ENCODE data around the gene EPAS1. TPM values are rescaled to one million over a fixed set of nuclear protein-coding genes. Genes with fewer than 3 reads are reported as not detected.

The EPAS1 gene
- total RNA-seq, 1 donor from 2014 or later = not detected

DNA sequence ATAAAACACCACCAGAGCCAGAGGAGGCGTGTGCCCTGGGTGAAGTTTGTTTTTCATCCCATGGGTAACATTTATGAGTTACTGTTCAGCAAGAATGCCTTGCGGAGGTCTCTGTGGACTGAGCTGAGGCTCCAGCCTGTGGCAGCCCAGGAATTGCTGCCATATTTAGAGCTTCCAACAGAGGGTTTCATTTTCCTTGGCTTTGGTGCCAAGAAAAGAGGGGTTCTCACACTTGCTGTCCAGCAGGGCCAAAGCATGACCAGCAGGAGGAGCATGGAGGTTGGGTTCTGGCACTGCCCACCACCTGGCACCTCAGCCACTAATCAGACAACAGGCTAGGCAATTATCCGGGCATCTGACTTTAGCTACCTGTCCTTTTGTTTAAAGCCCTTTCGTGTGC lies 36.7 kb downstream of the EPAS1 start:
- H3K27ac Mint-ChIP-seq (ENCODE audit: unreplicated experiment) = no peak overlapping the region
- TF ChIP-seq, protein P1, sequence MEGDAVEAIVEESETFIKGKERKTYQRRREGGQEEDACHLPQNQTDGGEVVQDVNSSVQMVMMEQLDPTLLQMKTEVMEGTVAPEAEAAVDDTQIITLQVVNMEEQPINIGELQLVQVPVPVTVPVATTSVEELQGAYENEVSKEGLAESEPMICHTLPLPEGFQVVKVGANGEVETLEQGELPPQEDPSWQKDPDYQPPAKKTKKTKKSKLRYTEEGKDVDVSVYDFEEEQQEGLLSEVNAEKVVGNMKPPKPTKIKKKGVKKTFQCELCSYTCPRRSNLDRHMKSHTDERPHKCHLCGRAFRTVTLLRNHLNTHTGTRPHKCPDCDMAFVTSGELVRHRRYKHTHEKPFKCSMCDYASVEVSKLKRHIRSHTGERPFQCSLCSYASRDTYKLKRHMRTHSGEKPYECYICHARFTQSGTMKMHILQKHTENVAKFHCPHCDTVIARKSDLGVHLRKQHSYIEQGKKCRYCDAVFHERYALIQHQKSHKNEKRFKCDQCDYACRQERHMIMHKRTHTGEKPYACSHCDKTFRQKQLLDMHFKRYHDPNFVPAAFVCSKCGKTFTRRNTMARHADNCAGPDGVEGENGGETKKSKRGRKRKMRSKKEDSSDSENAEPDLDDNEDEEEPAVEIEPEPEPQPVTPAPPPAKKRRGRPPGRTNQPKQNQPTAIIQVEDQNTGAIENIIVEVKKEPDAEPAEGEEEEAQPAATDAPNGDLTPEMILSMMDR (IDR thresholded peaks at IDR 0.05; ENCODE audit: partially characterized antibody, unreplicated experiment) = no peak
- H3K4me1 Mint-ChIP-seq (ENCODE audit: low read depth, unreplicated experiment) = peaks cover 19% of the 10 kb centered on the region
- H3K27me3 Mint-ChIP-seq (ENCODE audit: unreplicated experiment) = peaks cover 4% of the 10 kb centered on the region
- peaks cover 6% of the 10 kb centered on the region for H3K9me3 Mint-ChIP-seq (ENCODE audit: unreplicated experiment)
- no peak overlapping the region for H3K4me3 Mint-ChIP-seq (ENCODE audit: unreplicated experiment)
- H3K36me3 Mint-ChIP-seq (ENCODE audit: unreplicated experiment) = no peaks in the 10 kb centered on the region
- DNase-seq = no peak

DNA sequence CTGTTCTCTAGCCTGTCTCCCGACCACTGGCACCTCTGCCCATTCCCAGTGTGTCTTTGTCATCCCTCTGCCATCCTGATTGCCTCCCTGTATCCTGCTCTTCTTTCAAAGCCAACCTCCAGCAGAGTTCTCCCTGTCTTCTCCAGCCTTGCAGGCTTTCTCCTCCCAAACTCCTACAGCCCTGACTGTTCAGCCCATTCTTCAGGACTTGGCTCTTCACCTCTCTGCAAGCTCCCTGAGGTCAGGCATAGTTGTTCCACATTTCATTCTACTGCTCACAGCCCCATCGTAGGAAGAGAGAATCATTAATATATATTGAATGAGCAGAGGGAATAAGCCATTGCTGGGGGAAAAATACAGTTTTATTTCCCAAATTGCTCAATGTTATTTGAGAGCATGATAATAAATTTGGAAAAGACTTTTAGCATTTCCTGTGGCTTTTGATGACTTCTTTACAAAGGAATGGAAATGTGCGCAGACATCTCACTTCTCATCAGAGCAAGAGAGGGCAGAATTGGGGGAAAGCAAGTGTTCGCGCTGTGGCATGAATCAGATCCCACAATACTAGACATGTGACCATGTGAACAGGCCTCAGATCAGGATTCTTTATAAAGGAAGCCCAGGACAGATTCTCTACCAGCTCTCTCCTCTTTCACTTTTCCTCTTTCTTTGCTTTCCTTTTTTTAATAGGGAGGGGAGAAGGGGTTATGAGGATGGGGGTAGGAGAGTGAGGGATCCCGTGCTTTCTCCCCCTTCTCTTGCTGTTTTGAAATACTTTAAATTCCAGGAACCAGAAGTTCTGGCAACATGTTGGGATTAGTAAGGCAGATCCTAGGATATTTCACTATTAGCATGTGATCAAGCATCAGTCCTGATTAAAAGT lies 37.4 kb downstream of the EPAS1 start:
- H3K27ac Mint-ChIP-seq (ENCODE audit: unreplicated experiment) = no peak overlapping the region
- no peak overlapping the region for H3K4me3 Mint-ChIP-seq (ENCODE audit: unreplicated experiment)
- DNase-seq = no peak
- peaks cover 4% of the 10 kb centered on the region for H3K27me3 Mint-ChIP-seq (ENCODE audit: unreplicated experiment)
- H3K4me1 Mint-ChIP-seq (ENCODE audit: low read depth, unreplicated experiment) = peaks cover 19% of the 10 kb centered on the region
- TF ChIP-seq, protein P1 (IDR thresholded peaks at IDR 0.05; ENCODE audit: partially characterized antibody, unreplicated experiment) = no peak
- H3K36me3 Mint-ChIP-seq (ENCODE audit: unreplicated experiment) = no peaks in the 10 kb centered on the region
- peaks cover 6% of the 10 kb centered on the region for H3K9me3 Mint-ChIP-seq (ENCODE audit: unreplicated experiment)

DNA sequence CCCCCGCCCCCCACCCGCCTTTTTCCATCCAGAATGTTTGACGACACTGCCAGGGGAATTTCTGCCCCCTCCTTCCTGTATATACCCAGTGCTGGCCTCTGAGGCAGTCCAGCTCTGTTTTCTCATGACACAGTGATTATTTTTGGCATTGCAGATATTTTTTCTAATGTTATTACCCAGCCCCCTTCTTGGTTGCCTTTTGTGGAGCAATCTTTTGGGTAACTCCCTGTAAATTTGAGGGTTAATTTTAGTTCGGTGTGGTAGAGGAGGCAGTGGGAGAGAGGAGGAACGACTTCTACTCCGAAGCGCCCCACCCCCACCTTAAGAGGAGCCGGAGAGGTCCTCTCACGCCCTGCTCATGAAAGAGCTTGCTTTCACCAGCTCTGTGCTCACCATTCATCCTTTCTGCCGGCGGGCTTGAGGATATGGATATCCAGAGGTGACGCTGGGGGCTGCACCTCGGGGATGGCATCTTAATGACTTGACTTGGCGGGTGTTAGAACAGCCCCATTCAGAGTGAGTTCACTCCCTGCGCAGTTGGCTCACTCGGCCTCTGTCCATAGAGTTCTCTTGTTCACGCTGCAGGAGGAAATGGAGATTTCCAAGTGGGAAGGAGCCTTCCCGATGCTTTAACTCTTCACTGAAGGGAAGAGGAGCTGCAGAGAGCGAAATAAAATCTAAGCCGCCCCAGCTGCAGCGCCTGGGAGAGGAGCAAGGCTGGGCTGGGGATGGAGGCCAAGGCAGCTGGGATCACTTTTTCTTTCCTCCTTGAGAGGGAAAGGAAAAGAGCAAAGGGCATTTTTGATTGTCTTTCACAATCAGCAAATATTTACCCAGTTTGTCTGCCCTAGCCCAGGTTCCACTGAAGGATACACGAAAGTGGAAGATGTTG lies 38.4 kb downstream of the EPAS1 start:
- peaks cover 24% of the 10 kb centered on the region for H3K4me1 Mint-ChIP-seq (ENCODE audit: low read depth, unreplicated experiment)
- no peak for DNase-seq
- peaks cover 6% of the 10 kb centered on the region for H3K9me3 Mint-ChIP-seq (ENCODE audit: unreplicated experiment)
- TF ChIP-seq, protein P1 (IDR thresholded peaks at IDR 0.05; ENCODE audit: partially characterized antibody, unreplicated experiment) = no peak
- H3K27ac Mint-ChIP-seq (ENCODE audit: unreplicated experiment) = peak overlapping the region; percentile 31
- peaks cover 4% of the 10 kb centered on the region for H3K27me3 Mint-ChIP-seq (ENCODE audit: unreplicated experiment)
- peak overlapping the region; percentile 20 for H3K4me3 Mint-ChIP-seq (ENCODE audit: unreplicated experiment)
- H3K36me3 Mint-ChIP-seq (ENCODE audit: unreplicated experiment) = no peaks in the 10 kb centered on the region

DNA sequence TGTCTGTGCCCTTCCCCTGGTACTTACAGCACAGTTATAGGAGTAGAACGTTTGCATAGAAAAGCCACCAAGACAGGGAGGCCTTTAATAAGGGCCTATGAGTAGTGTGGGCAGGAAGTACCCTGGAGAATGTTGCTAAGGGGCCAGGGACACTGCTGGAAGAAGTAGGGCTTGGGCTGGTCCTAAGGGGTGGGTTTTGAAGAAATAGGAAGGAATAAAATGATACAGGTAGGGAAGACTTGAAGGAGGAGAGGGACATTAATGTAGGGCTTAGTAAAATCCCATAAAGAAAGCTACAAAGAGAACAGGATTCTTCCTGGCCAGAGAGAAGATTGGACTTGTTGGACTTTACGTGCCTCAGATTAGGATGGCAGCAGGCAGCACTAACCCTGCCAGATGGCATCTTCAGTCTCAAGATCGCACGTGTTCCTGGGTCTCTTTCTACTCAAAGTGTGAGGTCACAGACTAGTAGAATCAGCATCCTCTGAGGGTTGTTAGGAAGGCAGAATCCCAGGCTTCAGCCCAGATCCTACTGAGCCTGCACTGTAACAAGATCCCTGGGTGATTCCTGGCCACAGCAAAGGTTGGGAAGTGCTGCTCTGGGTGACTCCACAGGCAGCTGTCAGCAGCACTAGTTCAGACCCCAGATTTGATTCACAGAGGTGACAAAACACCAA lies 39.2 kb downstream of the EPAS1 start:
- Mint-ChIP-seq H3K4me3 (ENCODE audit: unreplicated experiment) (no peak overlapping the region), H3K27me3 (ENCODE audit: unreplicated experiment) (peaks cover 4% of the 10 kb centered on the region), H3K4me1 (ENCODE audit: low read depth, unreplicated experiment) (peaks cover 24% of the 10 kb centered on the region), H3K9me3 (ENCODE audit: unreplicated experiment) (peaks cover 6% of the 10 kb centered on the region), H3K27ac (ENCODE audit: unreplicated experiment) (no peak overlapping the region), H3K36me3 (ENCODE audit: unreplicated experiment) (no peaks in the 10 kb centered on the region)
- no peak for DNase-seq
- TF ChIP-seq, protein P1 (IDR thresholded peaks at IDR 0.05; ENCODE audit: partially characterized antibody, unreplicated experiment) = no peak

All from glutamatergic neuron (in vitro differentiated cells).